NAMALWA (cell line): ENCODE measurements around the gene SLC17A9.

Experiments
- DNase-seq: peaks from one replicate; pipeline ENCODE4 v3.0.0-alpha.2; 2015; ENCODE audit warnings: low spot score

SLC17A9 gene

GRCh38 chr20:62984666-62985443, 32.3 kb downstream of the SLC17A9 start:
- no peak for DNase-seq

GRCh38 chr20:62985444-62985778, 32.9 kb downstream of the SLC17A9 start:
- DNase-seq = no peak

- DNase-seq = no peak
These were observed 33.8 kb downstream of the SLC17A9 start for GRCh38 chr20:62986257-62986800.

GRCh38 chr20:62987114-62987513, 34.6 kb downstream of the SLC17A9 start:
- no peak for DNase-seq

GRCh38 chr20:62989201-62989601, 36.7 kb downstream of the SLC17A9 start:
- DNase-seq = no peak

- no peak for DNase-seq
These were observed 37.9 kb downstream of the SLC17A9 start for GRCh38 chr20:62990306-62990825.

GRCh38 chr20:62991196-62991807, 38.8 kb downstream of the SLC17A9 start:
- DNase-seq = no peak

GRCh38 chr20:62991863-62992262, 39.4 kb downstream of the SLC17A9 start:
- no peak for DNase-seq

- DNase-seq = no peak
These were observed 41.5 kb downstream of the SLC17A9 start for GRCh38 chr20:62993856-62994494.

GRCh38 chr20:62994869-62995281, 42.4 kb downstream of the SLC17A9 start:
- no peak for DNase-seq

- no peak for DNase-seq
These were observed 43.0 kb downstream of the SLC17A9 start for GRCh38 chr20:62995481-62995880.

GRCh38 chr20:62995898-62996595, 43.5 kb downstream of the SLC17A9 start:
- no peak for DNase-seq

- no peak for DNase-seq
These were observed 44.1 kb downstream of the SLC17A9 start for GRCh38 chr20:62996596-62996982.

- no peak for DNase-seq
These were observed 45.0 kb downstream of the SLC17A9 start for GRCh38 chr20:62997417-62998035.

- DNase-seq = no peak
These were observed 45.9 kb downstream of the SLC17A9 start for GRCh38 chr20:62998449-62998848.

- DNase-seq = no peak
These were observed 47.1 kb downstream of the SLC17A9 start for GRCh38 chr20:62999580-62999979.

- DNase-seq = no peak
These were observed 47.5 kb downstream of the SLC17A9 start for GRCh38 chr20:63000036-63000435.

GRCh38 chr20:63000958-63001357, 48.4 kb downstream of the SLC17A9 start:
- no peak for DNase-seq

- no peak for DNase-seq
These were observed 50.0 kb downstream of the SLC17A9 start for GRCh38 chr20:63002511-63002910.

GRCh38 chr20:63003546-63003945, 51.0 kb downstream of the SLC17A9 start:
- no peak for DNase-seq

GRCh38 chr20:63004607-63005364, 52.3 kb downstream of the SLC17A9 start:
- no peak for DNase-seq
